Lower lobe of right lung (tissue), 2 donors: ENCODE measurements around the gene COL8A1. TPM values are rescaled to one million over a fixed set of nuclear protein-coding genes. Genes with fewer than 3 reads are reported as not detected.

Experiments
- ATAC-seq, 2 donors: fragments of 200-7000 bp; cut with Tn5 transposase; one replicate each; pipeline ENCODE4 v1.9.1; 2020 to 2022; ENCODE audit warnings: mild to moderate bottlenecking in 2 of 2, moderate library complexity in 2 of 2
- DNase-seq: peaks from one replicate; pipeline ENCODE4 v3.0.0-alpha.2; 2020
- H3K27ac ChIP-seq: fragments of 200-600 bp; one replicate; pipeline ENCODE4 v1.8.0; 2022
- H3K27me3 ChIP-seq: fragments of 200-600 bp; one replicate; pipeline ENCODE4 v1.8.0; 2022; ENCODE audit warnings: low read depth
- H3K36me3 ChIP-seq: fragments of 200-600 bp; one replicate; pipeline ENCODE4 v1.8.0; 2022; ENCODE audit warnings: mild to moderate bottlenecking
- H3K4me1 ChIP-seq: fragments of 200-600 bp; one replicate; pipeline ENCODE4 v1.8.0; 2022
- H3K4me3 ChIP-seq: fragments of 200-600 bp; one replicate; pipeline ENCODE4 v1.8.0; 2022; ENCODE audit warnings: mild to moderate bottlenecking
- H3K9me3 ChIP-seq: fragments of 200-600 bp; one replicate; pipeline ENCODE4 v1.8.0; 2022
- intact Hi-C: fragments of 100-400 bp; cut with DNase I; formaldehyde crosslinking; loops from one replicate; pipeline ENCODE4 v1.11.0; 2022
- total RNA-seq: library from RNA; stranded (reverse); fragmentation: NEBNext Ultra II Directional; extraction: Animal tissue kit (Norgen Biotek cat#: 25700); gene quantifications from one replicate; pipeline ENCODE4 v1.2.1, GENCODE V29; 2021
- TF ChIP-seq, protein P1 (sequence below): fragments of 200-600 bp; IDR thresholded peaks from one replicate; pipeline ENCODE4 v1.8.0; 2022; ENCODE audit warnings: antibody characterized with exemption, mild to moderate bottlenecking
- donor health status: DM: no; HTN: yes; CAD: no; lungs with severe emphysema.

Gene COL8A1
- total RNA-seq, 1 donor from 2014 or later: 56.1 TPM

DNA sequence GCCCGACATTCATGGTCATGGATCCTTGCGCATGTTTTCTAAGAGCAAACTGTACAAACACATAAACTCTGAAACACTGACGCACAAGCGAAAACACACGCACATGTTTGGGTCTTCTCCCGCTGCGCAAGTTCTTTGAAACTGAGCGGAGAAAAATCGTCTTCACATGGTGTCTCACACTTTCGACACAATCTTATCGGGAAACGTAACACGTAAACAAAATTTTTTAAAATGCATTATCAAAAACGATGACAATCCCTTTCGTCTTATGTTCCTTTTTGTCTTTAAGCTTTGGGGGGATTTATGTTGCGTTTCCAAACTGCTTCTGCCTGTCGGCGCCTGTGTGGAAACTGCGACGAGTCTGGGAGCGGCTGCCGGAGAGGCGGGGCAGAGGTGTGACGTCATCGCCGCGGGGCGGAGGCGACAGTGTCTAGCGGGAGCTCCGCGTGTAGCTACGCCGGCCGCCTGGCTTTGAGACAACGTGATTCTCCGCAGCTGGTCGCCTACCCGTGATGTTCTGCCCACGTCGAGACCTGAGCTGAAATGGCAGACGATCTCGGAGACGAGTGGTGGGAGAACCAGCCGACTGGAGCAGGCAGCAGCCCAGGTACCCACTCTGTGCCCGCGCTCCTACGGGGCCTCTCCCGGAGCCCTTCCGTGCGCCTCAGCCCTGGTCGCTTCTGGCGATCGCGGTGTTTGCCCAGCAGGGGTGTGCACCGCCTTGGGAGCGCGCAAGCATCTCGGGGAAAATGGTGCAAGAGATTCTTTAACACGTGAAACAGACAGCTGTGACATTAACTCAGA lies 179.2 kb downstream of the COL8A1 start, which contains the start of gene CMSS1:
Gene CMSS1 (plus strand): TSS at position 426 of the 804 bp plus-strand sequence.
- TF ChIP-seq, protein P1, sequence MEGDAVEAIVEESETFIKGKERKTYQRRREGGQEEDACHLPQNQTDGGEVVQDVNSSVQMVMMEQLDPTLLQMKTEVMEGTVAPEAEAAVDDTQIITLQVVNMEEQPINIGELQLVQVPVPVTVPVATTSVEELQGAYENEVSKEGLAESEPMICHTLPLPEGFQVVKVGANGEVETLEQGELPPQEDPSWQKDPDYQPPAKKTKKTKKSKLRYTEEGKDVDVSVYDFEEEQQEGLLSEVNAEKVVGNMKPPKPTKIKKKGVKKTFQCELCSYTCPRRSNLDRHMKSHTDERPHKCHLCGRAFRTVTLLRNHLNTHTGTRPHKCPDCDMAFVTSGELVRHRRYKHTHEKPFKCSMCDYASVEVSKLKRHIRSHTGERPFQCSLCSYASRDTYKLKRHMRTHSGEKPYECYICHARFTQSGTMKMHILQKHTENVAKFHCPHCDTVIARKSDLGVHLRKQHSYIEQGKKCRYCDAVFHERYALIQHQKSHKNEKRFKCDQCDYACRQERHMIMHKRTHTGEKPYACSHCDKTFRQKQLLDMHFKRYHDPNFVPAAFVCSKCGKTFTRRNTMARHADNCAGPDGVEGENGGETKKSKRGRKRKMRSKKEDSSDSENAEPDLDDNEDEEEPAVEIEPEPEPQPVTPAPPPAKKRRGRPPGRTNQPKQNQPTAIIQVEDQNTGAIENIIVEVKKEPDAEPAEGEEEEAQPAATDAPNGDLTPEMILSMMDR: peak; percentile 35
- Histone ChIP-seq H3K27me3 (no peaks in the 10 kb centered on the region), H3K4me3 (peak within 1 kb of the TSS; percentile 76), H3K27ac (peak within 1 kb of the TSS; percentile 89), H3K4me1 (peaks cover 22% of the 10 kb centered on the region), H3K9me3 (no peaks in the 10 kb centered on the region), H3K36me3 (no peaks in the 10 kb centered on the region)
- ATAC-seq: peak; percentile 98 to 99
- peak; percentile 97 for DNase-seq
- intact Hi-C loops: no loop called here

DNA sequence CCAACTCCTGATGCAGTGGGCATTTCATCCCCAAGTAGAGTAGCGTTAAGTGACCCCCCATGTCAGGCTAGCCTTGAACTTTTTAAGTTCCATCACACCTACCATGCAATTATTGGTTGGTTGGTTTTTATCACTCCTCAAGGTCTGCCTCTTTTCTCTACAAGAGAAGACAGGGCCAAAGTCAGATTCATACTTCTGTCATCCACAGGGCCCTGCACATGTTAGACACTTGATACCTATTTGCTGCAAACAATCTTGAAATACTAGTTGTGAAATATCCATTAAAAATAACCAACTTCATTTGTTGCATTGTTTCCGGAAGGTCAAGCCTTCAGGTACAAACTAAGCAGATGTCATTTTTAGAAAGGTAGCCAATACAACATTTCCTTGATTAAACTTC lies 180.4 kb downstream of the COL8A1 start:
- TF ChIP-seq, protein P1: no peak
- H3K36me3 ChIP-seq: no peaks in the 10 kb centered on the region
- no peak overlapping the region for H3K27ac ChIP-seq
- no peak for ATAC-seq
- peak overlapping the region; percentile 76 for H3K4me3 ChIP-seq
- intact Hi-C loops: no loop called here
- no peak for DNase-seq
- H3K27me3 ChIP-seq: no peaks in the 10 kb centered on the region
- H3K9me3 ChIP-seq: no peaks in the 10 kb centered on the region
- peaks cover 22% of the 10 kb centered on the region for H3K4me1 ChIP-seq

DNA sequence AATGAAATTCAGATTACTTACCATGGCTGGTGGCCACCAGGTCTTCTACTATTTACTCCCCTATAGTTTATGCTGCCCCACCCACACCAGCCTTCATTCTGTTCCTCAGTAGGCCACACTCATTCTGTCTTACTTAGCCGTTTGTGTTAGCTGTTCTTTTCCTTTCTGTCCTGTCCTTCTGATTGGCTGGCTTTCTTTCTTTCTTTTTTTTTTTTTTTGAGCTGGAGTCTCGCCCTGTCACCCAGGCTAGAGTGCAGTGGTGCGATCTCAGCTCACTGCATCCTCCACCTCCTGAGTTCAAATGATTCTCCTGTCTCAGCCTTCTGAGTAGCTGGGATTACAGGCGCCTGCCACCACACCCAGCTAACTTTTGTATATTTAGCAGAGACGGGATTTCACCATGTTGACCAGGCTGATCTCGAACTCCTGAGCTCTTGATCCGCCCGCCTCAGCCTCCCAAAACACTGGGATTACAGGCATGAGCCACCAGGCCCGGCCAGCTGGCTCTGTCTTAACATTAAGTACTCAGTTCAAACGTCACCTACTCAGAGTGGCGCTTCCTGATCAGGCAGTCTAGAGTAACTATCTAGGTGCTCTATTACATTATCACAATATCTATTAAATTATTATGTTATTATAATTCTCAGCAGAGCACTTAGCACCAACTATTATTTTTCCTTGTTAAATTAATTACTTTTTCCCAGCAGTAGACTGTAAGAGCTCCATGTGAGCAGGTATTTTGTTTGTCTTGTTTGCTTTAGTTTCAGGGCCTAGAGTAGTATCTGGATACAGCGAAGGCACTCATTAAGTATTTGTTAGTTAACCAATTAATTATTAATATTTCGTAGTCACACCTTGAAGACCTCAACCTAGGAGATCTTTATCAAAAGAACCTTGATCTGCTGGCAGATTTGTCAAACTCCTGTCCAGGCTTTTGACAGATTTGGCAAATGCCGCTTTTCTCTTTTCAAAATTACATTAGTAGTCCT lies 185.6 kb downstream of the COL8A1 start:
- H3K27me3 ChIP-seq: no peaks in the 10 kb centered on the region
- ATAC-seq: no peak
- H3K9me3 ChIP-seq: no peaks in the 10 kb centered on the region
- H3K36me3 ChIP-seq: no peaks in the 10 kb centered on the region
- TF ChIP-seq, protein P1: no peak
- no peak overlapping the region for H3K4me3 ChIP-seq
- peaks cover 4% of the 10 kb centered on the region for H3K4me1 ChIP-seq
- H3K27ac ChIP-seq: no peak overlapping the region
- DNase-seq: no peak
- intact Hi-C loops: no loop called here

DNA sequence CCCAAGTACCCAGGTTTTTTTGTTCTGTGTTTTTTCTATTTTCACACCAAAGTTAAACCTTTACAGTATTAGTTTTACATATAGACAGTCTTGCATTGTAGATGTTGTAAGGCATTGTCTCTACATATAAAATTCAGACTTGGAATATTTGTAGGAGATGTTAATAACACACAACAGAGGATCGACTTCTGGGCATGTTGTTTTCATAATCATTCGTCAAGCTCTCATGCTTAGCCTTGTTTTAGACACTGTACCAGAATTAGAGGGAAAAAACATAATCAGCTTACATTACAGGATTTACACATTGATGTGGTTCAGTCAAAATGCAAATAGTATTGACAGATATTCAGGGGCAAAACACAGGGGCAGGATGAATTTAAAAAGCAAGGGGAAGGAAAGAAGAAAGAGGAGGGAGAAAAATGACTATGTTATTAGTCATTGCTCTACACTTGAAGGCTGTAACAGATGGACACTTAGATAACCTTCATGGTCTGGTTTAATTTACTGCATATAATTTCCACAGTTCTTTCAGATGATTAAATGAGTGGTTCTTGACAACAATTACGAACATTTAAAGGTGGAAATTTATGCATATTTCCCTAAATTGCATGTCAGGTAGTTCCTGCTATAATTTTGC lies 186.7 kb downstream of the COL8A1 start:
- TF ChIP-seq, protein P1: no peak
- Histone ChIP-seq H3K36me3 (no peaks in the 10 kb centered on the region), H3K9me3 (no peaks in the 10 kb centered on the region), H3K4me3 (no peak overlapping the region), H3K4me1 (no peaks in the 10 kb centered on the region), H3K27ac (no peak overlapping the region), H3K27me3 (no peaks in the 10 kb centered on the region)
- ATAC-seq (no peak), DNase-seq (no peak)
- intact Hi-C loops: no loop called here

DNA sequence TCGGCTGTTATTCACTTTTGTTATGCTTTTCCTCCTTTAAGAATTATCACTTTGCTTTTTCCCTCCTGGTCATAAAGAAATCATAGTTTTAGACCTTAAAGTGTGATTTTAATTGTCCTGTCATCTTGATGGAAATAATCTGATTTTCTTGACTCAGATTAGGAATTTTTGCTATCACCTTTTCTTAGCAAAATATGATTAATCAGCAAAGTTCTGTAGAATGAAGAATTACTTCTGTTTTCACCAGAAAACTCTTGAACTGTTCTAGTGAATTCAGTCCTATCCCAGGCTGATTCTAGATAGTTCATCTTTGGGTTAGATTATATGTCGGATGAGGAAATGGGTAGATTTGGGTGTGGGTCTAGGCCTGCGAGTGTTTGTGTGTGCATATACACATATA lies 191.4 kb downstream of the COL8A1 start:
- H3K4me1 ChIP-seq: no peaks in the 10 kb centered on the region
- H3K27me3 ChIP-seq: no peaks in the 10 kb centered on the region
- H3K4me3 ChIP-seq: no peak overlapping the region
- H3K27ac ChIP-seq: no peak overlapping the region
- H3K36me3 ChIP-seq: no peaks in the 10 kb centered on the region
- no peaks in the 10 kb centered on the region for H3K9me3 ChIP-seq
- DNase-seq (no peak), ATAC-seq (no peak)
- TF ChIP-seq, protein P1: no peak
- intact Hi-C loops: no loop called here
